Left lung (tissue), 10 donors: Measurements from ENCODE around the gene CTNND2. TPM values are rescaled to one million over a fixed set of nuclear protein-coding genes. Genes with fewer than 3 reads are reported as not detected.

Source experiments
- ATAC-seq: fragments of 200-7000 bp; cut with Tn5 transposase; one replicate; pipeline ENCODE4 v1.9.1; 2020; ENCODE audit warnings: moderate library complexity
- DNase-seq, 4 donors: peaks; one replicate each; pipeline ENCODE4 v3.0.0-alpha.2; 2013 to 2020
- H3K27ac ChIP-seq, 2 donors: fragments of 200-600 bp; sonication (generic) in 1 of 2; one replicate each; pipeline versions ENCODE4 v1.5.0 to v1.8.0; 2020 to 2021
- H3K27me3 ChIP-seq, 2 donors: fragments of 200-600 bp; sonication (generic) in 1 of 2; one replicate each; pipeline versions ENCODE4 v1.5.0 to v1.8.0; 2020 to 2021
- H3K36me3 ChIP-seq, 2 donors: fragments of 200-600 bp; sonication (generic) in 1 of 2; one replicate each; pipeline versions ENCODE4 v1.5.0 to v1.8.0; 2020 to 2021
- H3K4me1 ChIP-seq, 2 donors: fragments of 200-600 bp; one replicate each; pipeline ENCODE4 v1.8.0; 2021
- H3K4me3 ChIP-seq, 2 donors: fragments of 200-600 bp; sonication (generic) in 1 of 2; one replicate each; pipeline versions ENCODE4 v1.5.0 to v1.8.0; 2020 to 2021; ENCODE audit warnings: mild to moderate bottlenecking in 1 of 2
- H3K9me3 ChIP-seq, 2 donors: fragments of 200-600 bp; sonication (generic) in 1 of 2; one replicate each; pipeline versions ENCODE4 v1.5.0 to v1.8.0; 2020 to 2021
- CTCF ChIP-seq, 2 donors: fragments of 200-600 bp; sonication (generic) in 1 of 2; IDR thresholded peaks; one replicate each; pipeline versions ENCODE4 v1.5.0 to v1.8.0; 2021; ENCODE audit warnings: antibody characterized with exemption in 2 of 2
- intact Hi-C, 2 donors: fragments of 100-400 bp; cut with DNase I; formaldehyde crosslinking; loops; one replicate each; pipeline versions ENCODE4 v1.11.2 to v1.14.2; 2022
- polyA plus RNA-seq, 6 donors: library from polyadenylated mRNA; unstranded; fragments of 120-200 nt; gene quantifications; one replicate each; pipeline ENCODE4 v1.2.1, GENCODE V29; 2013; ENCODE audit not compliant: insufficient read length in 6 of 6
- total RNA-seq, 2 donors: library from RNA; stranded (reverse); fragmentation: NEBNext Ultra II Directional; extraction: Animal tissue kit (Norgen Biotek cat#: 25700); gene quantifications; one replicate each; pipeline ENCODE4 v1.2.1, GENCODE V29; 2021
- donor health status: DM: no; HTN: yes; CAD: no.
- donor health status: DM: no; HTN: no; CAD: no.

The CTNND2 gene
- total and polyA plus RNA-seq, 8 donors, result 1.2 to 4.2 (median 2.2) TPM; not detected in 1

GRCh38 chr5:11563822-11564221 is 340.4 kb downstream of the CTNND2 start:
- TF ChIP-seq CTCF (IDR thresholded peaks at IDR 0.05), result no peak

GRCh38 chr5:11560915-11561697 is 343.1 kb downstream of the CTNND2 start:
- H3K9me3 ChIP-seq, result no peaks in the 10 kb centered on the region
- ATAC-seq (no peak), DNase-seq (no peak)
- no peaks in the 10 kb centered on the region for H3K4me1 ChIP-seq
- H3K36me3 ChIP-seq, result no peaks in the 10 kb centered on the region
- no peak for TF ChIP-seq CTCF (IDR thresholded peaks at IDR 0.05)
- H3K4me3 ChIP-seq, result no peak overlapping the region
- intact Hi-C loops, result no loop called here
- no peak overlapping the region for H3K27ac ChIP-seq
- no peaks in the 10 kb centered on the region for H3K27me3 ChIP-seq

More at GRCh38 chr5:11563822-11564221, 340.4 kb downstream of the CTNND2 start:
- Histone ChIP-seq H3K27me3 (no peaks in the 10 kb centered on the region), H3K36me3 (no peaks in the 10 kb centered on the region), H3K4me3 (no peak overlapping the region), H3K4me1 (no peaks in the 10 kb centered on the region), H3K9me3 (no peaks in the 10 kb centered on the region), H3K27ac (no peak overlapping the region)
- ATAC-seq (no peak), DNase-seq (no peak)
- intact Hi-C loops, result no loop called here

- intact Hi-C loops, result no loop called here
- no peak for DNase-seq
- no peak for TF ChIP-seq CTCF (IDR thresholded peaks at IDR 0.05)
Observed at GRCh38 chr5:11557063-11557462, 347.2 kb downstream of the CTNND2 start.

GRCh38 chr5:11555171-11555570 is 349.1 kb downstream of the CTNND2 start:
- no peak for DNase-seq
- Histone ChIP-seq H3K36me3 (no peaks in the 10 kb centered on the region), H3K27me3 (no peaks in the 10 kb centered on the region), H3K9me3 (no peaks in the 10 kb centered on the region), H3K4me1 (no peaks in the 10 kb centered on the region), H3K27ac (no peak overlapping the region), H3K4me3 (no peak overlapping the region)
- no peak for ATAC-seq
- TF ChIP-seq CTCF (IDR thresholded peaks at IDR 0.05), result no peak
- intact Hi-C loops, result no loop called here

More at GRCh38 chr5:11557063-11557462, 347.2 kb downstream of the CTNND2 start:
- Histone ChIP-seq H3K4me1 (no peaks in the 10 kb centered on the region), H3K4me3 (no peak overlapping the region), H3K9me3 (no peaks in the 10 kb centered on the region), H3K36me3 (no peaks in the 10 kb centered on the region), H3K27me3 (no peaks in the 10 kb centered on the region), H3K27ac (no peak overlapping the region)
- no peak for ATAC-seq

- no peak for TF ChIP-seq CTCF (IDR thresholded peaks at IDR 0.05)
- Histone ChIP-seq H3K27ac (no peak overlapping the region), H3K9me3 (no peaks in the 10 kb centered on the region), H3K4me3 (no peak overlapping the region), H3K27me3 (no peaks in the 10 kb centered on the region), H3K4me1 (no peaks in the 10 kb centered on the region), H3K36me3 (no peaks in the 10 kb centered on the region)
- ATAC-seq (no peak), DNase-seq (no peak)
- intact Hi-C loops, result no loop called here
Observed at GRCh38 chr5:11547730-11548129, 356.5 kb downstream of the CTNND2 start.
